Measurements from ENCODE around the gene FGF3.

The FGF3 gene

DNA sequence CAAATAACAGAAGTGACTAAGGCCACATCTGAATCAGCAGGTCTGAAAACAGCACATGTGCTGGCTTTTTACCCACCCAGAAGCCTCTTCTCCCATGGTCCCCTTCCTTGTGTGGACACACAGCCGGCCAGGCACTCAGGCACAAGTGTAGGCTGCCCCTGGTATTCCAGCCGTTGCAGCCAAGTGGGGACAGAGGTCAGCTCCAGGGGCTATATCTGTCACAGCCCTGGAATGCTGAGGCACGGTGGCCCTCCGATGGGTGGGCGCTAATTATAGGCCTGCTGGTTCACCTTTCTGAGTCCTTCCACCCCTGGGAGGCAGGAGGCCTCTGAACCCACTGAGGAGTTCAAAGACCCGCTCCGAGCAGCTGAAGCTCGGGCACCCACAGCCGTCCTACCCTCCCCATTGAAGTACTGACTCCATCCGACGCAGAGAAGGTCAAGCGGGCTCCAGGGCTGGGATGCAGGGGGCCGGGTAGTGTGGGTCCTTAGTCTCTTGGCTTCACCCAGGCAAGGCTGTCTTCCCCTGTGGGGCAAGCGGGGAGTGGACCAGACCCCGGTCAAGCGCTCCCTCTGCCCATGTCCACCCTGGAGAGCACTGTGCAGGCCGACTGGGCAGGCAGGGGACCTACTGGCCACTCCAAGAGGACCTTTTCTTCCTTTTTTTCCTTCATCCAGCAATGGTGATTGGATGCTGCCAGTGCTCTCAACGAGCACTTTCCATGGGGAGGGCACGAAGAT is 14.3 kb downstream of the FGF3 start:
- TF ChIP-seq EZH2 (IDR thresholded peaks at IDR 0.05; ENCODE audit: borderline replicate concordance, low read depth, low read length, severe bottlenecking) = no peak
- no peak for TF ChIP-seq CTCF (IDR thresholded peaks at IDR 0.05; ENCODE audit: borderline replicate concordance, extremely low read depth, low read length, poor library complexity, severe bottlenecking)
- ATAC-seq (ENCODE audit: insufficient read depth, low read depth) = no peak

DNA sequence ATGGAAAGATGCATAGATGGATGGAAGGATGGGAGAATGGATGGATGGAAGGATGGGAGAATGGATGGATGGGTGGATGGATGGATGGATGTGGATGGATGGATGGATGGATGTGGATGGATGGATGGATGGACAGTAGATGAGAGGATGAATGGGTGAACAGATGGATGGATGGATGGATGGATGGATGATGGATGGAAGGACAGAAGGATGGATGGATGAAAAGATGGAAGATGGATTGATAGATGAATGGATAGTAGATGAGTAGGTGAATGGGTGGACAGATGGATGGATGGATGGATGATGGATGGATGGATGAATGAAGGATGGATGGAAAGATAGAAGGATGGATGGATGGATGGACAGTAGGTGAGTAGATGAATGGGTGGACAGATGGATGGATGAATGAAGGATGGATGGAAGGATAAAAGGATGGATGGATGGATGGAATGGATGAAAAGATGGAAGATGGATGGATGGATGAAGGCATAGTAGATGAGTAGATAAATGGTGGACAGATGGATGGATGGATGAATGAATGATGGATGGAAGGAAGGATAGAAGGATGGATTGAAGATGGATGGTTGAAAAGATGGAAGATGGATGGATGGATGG is 15.5 kb downstream of the FGF3 start:
- H3K4me3 ChIP-seq (ENCODE audit: low read depth in 1 of 2, low read length in 2 of 2) = no peak overlapping the region
- no peaks in the 10 kb centered on the region for H4K20me1 ChIP-seq (ENCODE audit: insufficient read depth, low read length)
- no peaks in the 10 kb centered on the region for H3K27me3 ChIP-seq (ENCODE audit: insufficient read depth, low read length, poor library complexity)
- no peaks in the 10 kb centered on the region for H3K36me3 ChIP-seq (ENCODE audit: insufficient read depth, low read length)
- H3K4me1 ChIP-seq (ENCODE audit: insufficient read depth, low read length) = no peaks in the 10 kb centered on the region
- TF ChIP-seq CTCF (IDR thresholded peaks at IDR 0.05; ENCODE audit: borderline replicate concordance, extremely low read depth, low read length, poor library complexity, severe bottlenecking) (no peak), EZH2 (IDR thresholded peaks at IDR 0.05; ENCODE audit: borderline replicate concordance, low read depth, low read length, severe bottlenecking) (no peak)
- no peak overlapping the region for H2AFZ ChIP-seq (ENCODE audit: low read depth, low read length)
- no peak overlapping the region for H3K27ac ChIP-seq (ENCODE audit: low read length)
- H3K9ac ChIP-seq (ENCODE audit: low read depth, low read length) = no peak overlapping the region
- DNase-seq = no peak
- no peak overlapping the region for H3K4me2 ChIP-seq (ENCODE audit: insufficient read depth, low read length)
- no peak for ATAC-seq (ENCODE audit: insufficient read depth, low read depth)
- no peaks in the 10 kb centered on the region for H3K79me2 ChIP-seq (ENCODE audit: insufficient read depth, low read length)
- no peaks in the 10 kb centered on the region for H3K9me3 ChIP-seq (ENCODE audit: insufficient read depth, low read length, severe bottlenecking)

More for the DNA sequence above, 14.3 kb downstream of the FGF3 start:
- no peaks in the 10 kb centered on the region for H3K27me3 ChIP-seq (ENCODE audit: insufficient read depth, low read length, poor library complexity)
- no peaks in the 10 kb centered on the region for H3K36me3 ChIP-seq (ENCODE audit: insufficient read depth, low read length)
- no peak overlapping the region for H3K4me2 ChIP-seq (ENCODE audit: insufficient read depth, low read length)
- no peaks in the 10 kb centered on the region for H3K9me3 ChIP-seq (ENCODE audit: insufficient read depth, low read length, severe bottlenecking)
- H3K4me1 ChIP-seq (ENCODE audit: insufficient read depth, low read length) = no peaks in the 10 kb centered on the region
- H4K20me1 ChIP-seq (ENCODE audit: insufficient read depth, low read length) = no peaks in the 10 kb centered on the region
- H3K9ac ChIP-seq (ENCODE audit: low read depth, low read length) = no peak overlapping the region
- no peaks in the 10 kb centered on the region for H3K79me2 ChIP-seq (ENCODE audit: insufficient read depth, low read length)
- H2AFZ ChIP-seq (ENCODE audit: low read depth, low read length) = no peak overlapping the region
- H3K27ac ChIP-seq (ENCODE audit: low read length) = no peak overlapping the region
- no peak for DNase-seq
- no peak overlapping the region for H3K4me3 ChIP-seq (ENCODE audit: low read depth in 1 of 2, low read length in 2 of 2)

- Histone ChIP-seq H3K4me1 (ENCODE audit: insufficient read depth, low read length) (no peaks in the 10 kb centered on the region), H3K4me3 (ENCODE audit: low read depth in 1 of 2, low read length in 2 of 2) (no peak overlapping the region), H4K20me1 (ENCODE audit: insufficient read depth, low read length) (no peaks in the 10 kb centered on the region), H3K27me3 (ENCODE audit: insufficient read depth, low read length, poor library complexity) (no peaks in the 10 kb centered on the region), H3K36me3 (ENCODE audit: insufficient read depth, low read length) (no peaks in the 10 kb centered on the region), H2AFZ (ENCODE audit: low read depth, low read length) (no peak overlapping the region), H3K9ac (ENCODE audit: low read depth, low read length) (no peak overlapping the region), H3K9me3 (ENCODE audit: insufficient read depth, low read length, severe bottlenecking) (no peaks in the 10 kb centered on the region), H3K27ac (ENCODE audit: low read length) (no peak overlapping the region), H3K79me2 (ENCODE audit: insufficient read depth, low read length) (no peaks in the 10 kb centered on the region), H3K4me2 (ENCODE audit: insufficient read depth, low read length) (no peak overlapping the region)
- DNase-seq (no peak), ATAC-seq (ENCODE audit: insufficient read depth, low read depth) (no peak)
- TF ChIP-seq CTCF (IDR thresholded peaks at IDR 0.05; ENCODE audit: borderline replicate concordance, extremely low read depth, low read length, poor library complexity, severe bottlenecking) = no peak
- TF ChIP-seq EZH2 (IDR thresholded peaks at IDR 0.05; ENCODE audit: borderline replicate concordance, low read depth, low read length, severe bottlenecking) = no peak
These were observed 16.2 kb downstream of the FGF3 start for GRCh38 chr11:69803022-69803421.
